ENCODE results near the gene UBR1. TPM values are rescaled to one million over a fixed set of nuclear protein-coding genes. Genes with fewer than 3 reads are reported as not detected.
"Not testable (repeated sequence)": the region's sequence is repeated elsewhere in the genome, so short reads cannot be mapped to it uniquely, and the experiment has no call there.

Gene UBR1
- total RNA-seq, 4 donors from 2014 or later, result 23.8 to 56.9 (median 34.0) TPM

GRCh38 chr15:42996871-42997270 is 109.0 kb downstream of the UBR1 start:
- DNase-seq, result no peak
- H3K36me3 ChIP-seq, result peaks cover 0 to 44% (median 0%) of the 10 kb centered on the region in 3 donors
- H3K9me3 ChIP-seq, result no peaks in the 10 kb centered on the region
- no peak overlapping the region for H3K27ac ChIP-seq
- no peak overlapping the region for H3K4me3 ChIP-seq
- no peaks in the 10 kb centered on the region for H3K27me3 ChIP-seq
- TF ChIP-seq POLR2A (IDR thresholded peaks at IDR 0.05) (no peak), CTCF (IDR thresholded peaks at IDR 0.05) (no peak)
- no peaks in the 10 kb centered on the region for H3K4me1 ChIP-seq

GRCh38 chr15:42994546-42994945 is 111.3 kb downstream of the UBR1 start:
- no peak overlapping the region for H3K4me3 ChIP-seq
- H3K36me3 ChIP-seq, result peaks cover 0 to 50% (median 0%) of the 10 kb centered on the region in 3 donors
- H3K4me1 ChIP-seq, result no peaks in the 10 kb centered on the region
- no peaks in the 10 kb centered on the region for H3K27me3 ChIP-seq
- DNase-seq, result no peak
- no peaks in the 10 kb centered on the region for H3K9me3 ChIP-seq
- TF ChIP-seq POLR2A (IDR thresholded peaks at IDR 0.05), result no peak
- no peak for TF ChIP-seq CTCF (IDR thresholded peaks at IDR 0.05)
- no peak overlapping the region for H3K27ac ChIP-seq

GRCh38 chr15:42992626-42993025 is 113.2 kb downstream of the UBR1 start:
- no peak overlapping the region for H3K4me3 ChIP-seq
- no peak for TF ChIP-seq POLR2A (IDR thresholded peaks at IDR 0.05)
- no peak for TF ChIP-seq CTCF (IDR thresholded peaks at IDR 0.05)
- no peak for DNase-seq
- no peak overlapping the region for H3K27ac ChIP-seq
- no peaks in the 10 kb centered on the region for H3K9me3 ChIP-seq
- H3K27me3 ChIP-seq, result no peaks in the 10 kb centered on the region
- H3K4me1 ChIP-seq, result no peaks in the 10 kb centered on the region
- H3K36me3 ChIP-seq, result peaks cover 0 to 59% (median 0%) of the 10 kb centered on the region in 3 donors

- Histone ChIP-seq H3K4me1 (no peaks in the 10 kb centered on the region), H3K9me3 (no peaks in the 10 kb centered on the region), H3K27ac (no peak overlapping the region), H3K36me3 (peaks cover 0 to 71% (median 0%) of the 10 kb centered on the region in 3 donors), H3K4me3 (no peak overlapping the region), H3K27me3 (no peaks in the 10 kb centered on the region)
- DNase-seq, result no peak
- no peak for TF ChIP-seq POLR2A (IDR thresholded peaks at IDR 0.05)
- TF ChIP-seq CTCF (IDR thresholded peaks at IDR 0.05), result no peak
Observed at GRCh38 chr15:42986693-42987342, 119.0 kb downstream of the UBR1 start.

GRCh38 chr15:42984493-42985034 is 121.3 kb downstream of the UBR1 start:
- DNase-seq, result no peak
- no peaks in the 10 kb centered on the region for H3K27me3 ChIP-seq
- no peak overlapping the region for H3K4me3 ChIP-seq
- H3K36me3 ChIP-seq, result peaks cover 0 to 86% (median 0%) of the 10 kb centered on the region in 3 donors
- H3K27ac ChIP-seq, result no peak overlapping the region
- no peaks in the 10 kb centered on the region for H3K9me3 ChIP-seq
- TF ChIP-seq CTCF (IDR thresholded peaks at IDR 0.05), result no peak
- no peak for TF ChIP-seq POLR2A (IDR thresholded peaks at IDR 0.05)
- H3K4me1 ChIP-seq, result no peaks in the 10 kb centered on the region

GRCh38 chr15:42979113-42979512 is 126.7 kb downstream of the UBR1 start:
- not testable (repeated sequence) for H3K4me3 ChIP-seq, H3K9me3 ChIP-seq
- H3K36me3 ChIP-seq, result peaks cover 0 to 90% (median 0%) of the 10 kb centered on the region in 3 donors

More at GRCh38 chr15:42979113-42979512, 126.7 kb downstream of the UBR1 start:
- not testable (repeated sequence) for H3K27ac ChIP-seq, H3K4me1 ChIP-seq, DNase-seq, H3K27me3 ChIP-seq

All from Peyer's patch (tissue), 4 donors.